Ovary (tissue), 3 donors: ENCODE measurements around the gene ACSM3.

ENCODE experiments used
- EP300 ChIP-seq: sonication (generic); formaldehyde crosslinking; IDR thresholded peaks from one replicate; pipeline ENCODE4 v1.6.1; 2017; ENCODE audit warnings: antibody characterized with exemption
- POLR2A ChIP-seq: fragments of 450-650 bp; IDR thresholded peaks from one replicate; pipeline ENCODE4 v1.6.1; 2017; ENCODE audit warnings: antibody characterized with exemption, mild to moderate bottlenecking, moderate library complexity
- TF ChIP-seq, protein P1 (sequence below), 3 donors: fragments of 450-650 bp in 2 of 3; fragments of 200-600 bp in 1 of 3; IDR thresholded peaks; one replicate each; pipeline versions ENCODE4 v1.5.1 to v1.8.0; 2016 to 2022; ENCODE audit warnings: antibody characterized with exemption in 3 of 3, mild to moderate bottlenecking in 1 of 3
- donor health status: DM: no; HTN: no; CAD: no.

DNA sequence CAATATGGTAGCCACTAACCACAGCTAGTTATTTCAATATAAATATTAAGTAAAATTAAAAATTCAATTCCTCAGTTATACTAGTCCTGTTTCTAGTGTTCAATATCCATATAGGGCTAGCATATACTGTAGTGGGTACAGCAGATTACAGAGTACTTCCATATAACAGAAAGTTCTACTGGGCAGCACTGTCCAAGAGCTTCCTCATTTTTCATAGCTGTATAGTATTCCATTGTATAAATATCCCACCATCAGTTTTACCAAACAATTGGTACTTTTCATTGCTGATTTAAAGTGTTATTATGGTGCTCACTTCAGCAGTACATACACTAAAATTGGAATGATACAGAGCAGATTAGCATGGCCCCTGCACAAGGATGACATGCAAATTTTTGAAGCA, 20.4 kb downstream of the ACSM3 start:
- no peak for TF ChIP-seq EP300
- TF ChIP-seq, protein P1, sequence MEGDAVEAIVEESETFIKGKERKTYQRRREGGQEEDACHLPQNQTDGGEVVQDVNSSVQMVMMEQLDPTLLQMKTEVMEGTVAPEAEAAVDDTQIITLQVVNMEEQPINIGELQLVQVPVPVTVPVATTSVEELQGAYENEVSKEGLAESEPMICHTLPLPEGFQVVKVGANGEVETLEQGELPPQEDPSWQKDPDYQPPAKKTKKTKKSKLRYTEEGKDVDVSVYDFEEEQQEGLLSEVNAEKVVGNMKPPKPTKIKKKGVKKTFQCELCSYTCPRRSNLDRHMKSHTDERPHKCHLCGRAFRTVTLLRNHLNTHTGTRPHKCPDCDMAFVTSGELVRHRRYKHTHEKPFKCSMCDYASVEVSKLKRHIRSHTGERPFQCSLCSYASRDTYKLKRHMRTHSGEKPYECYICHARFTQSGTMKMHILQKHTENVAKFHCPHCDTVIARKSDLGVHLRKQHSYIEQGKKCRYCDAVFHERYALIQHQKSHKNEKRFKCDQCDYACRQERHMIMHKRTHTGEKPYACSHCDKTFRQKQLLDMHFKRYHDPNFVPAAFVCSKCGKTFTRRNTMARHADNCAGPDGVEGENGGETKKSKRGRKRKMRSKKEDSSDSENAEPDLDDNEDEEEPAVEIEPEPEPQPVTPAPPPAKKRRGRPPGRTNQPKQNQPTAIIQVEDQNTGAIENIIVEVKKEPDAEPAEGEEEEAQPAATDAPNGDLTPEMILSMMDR (IDR thresholded peaks at IDR 0.05), result no peak
- no peak for TF ChIP-seq POLR2A
